ENCODE results near the gene CD300C.

The CD300C gene

GRCh38 chr17:74568106-74568873, 22.4 kb upstream of the CD300C start (continued):
- peak; percentile 8; the same call in 1 of the 2 replicates for TF ChIP-seq ZNF157 (tag by site-specific recombination; IDR thresholded peaks at IDR 0.05)

GRCh38 chr17:74567397-74567796, 21.5 kb upstream of the CD300C start, which contains the start of gene CD300H:
Gene CD300H, minus strand, starts transcription at chr17:74567509.
- H3K4me1 ChIP-seq (ENCODE audit: control insufficient read depth, insufficient read depth, low read length), result no peaks in the 10 kb centered on the region
- TF ChIP-seq YY1 (tag by site-specific recombination; IDR thresholded peaks at IDR 0.05), result no peak
- TF ChIP-seq, protein P1, sequence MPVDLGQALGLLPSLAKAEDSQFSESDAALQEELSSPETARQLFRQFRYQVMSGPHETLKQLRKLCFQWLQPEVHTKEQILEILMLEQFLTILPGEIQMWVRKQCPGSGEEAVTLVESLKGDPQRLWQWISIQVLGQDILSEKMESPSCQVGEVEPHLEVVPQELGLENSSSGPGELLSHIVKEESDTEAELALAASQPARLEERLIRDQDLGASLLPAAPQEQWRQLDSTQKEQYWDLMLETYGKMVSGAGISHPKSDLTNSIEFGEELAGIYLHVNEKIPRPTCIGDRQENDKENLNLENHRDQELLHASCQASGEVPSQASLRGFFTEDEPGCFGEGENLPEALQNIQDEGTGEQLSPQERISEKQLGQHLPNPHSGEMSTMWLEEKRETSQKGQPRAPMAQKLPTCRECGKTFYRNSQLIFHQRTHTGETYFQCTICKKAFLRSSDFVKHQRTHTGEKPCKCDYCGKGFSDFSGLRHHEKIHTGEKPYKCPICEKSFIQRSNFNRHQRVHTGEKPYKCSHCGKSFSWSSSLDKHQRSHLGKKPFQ (tag by site-specific recombination; IDR thresholded peaks at IDR 0.05), result no peak
- TF ChIP-seq ZNF514 (tag by site-specific recombination; IDR thresholded peaks at IDR 0.05), result no peak
- no peak for TF ChIP-seq ZNF221 (tag by site-specific recombination; IDR thresholded peaks at IDR 0.05; ENCODE audit: borderline replicate concordance)
- no peak for TF ChIP-seq CTCF (tag by site-specific recombination; IDR thresholded peaks at IDR 0.05)
- TF ChIP-seq, protein P2, sequence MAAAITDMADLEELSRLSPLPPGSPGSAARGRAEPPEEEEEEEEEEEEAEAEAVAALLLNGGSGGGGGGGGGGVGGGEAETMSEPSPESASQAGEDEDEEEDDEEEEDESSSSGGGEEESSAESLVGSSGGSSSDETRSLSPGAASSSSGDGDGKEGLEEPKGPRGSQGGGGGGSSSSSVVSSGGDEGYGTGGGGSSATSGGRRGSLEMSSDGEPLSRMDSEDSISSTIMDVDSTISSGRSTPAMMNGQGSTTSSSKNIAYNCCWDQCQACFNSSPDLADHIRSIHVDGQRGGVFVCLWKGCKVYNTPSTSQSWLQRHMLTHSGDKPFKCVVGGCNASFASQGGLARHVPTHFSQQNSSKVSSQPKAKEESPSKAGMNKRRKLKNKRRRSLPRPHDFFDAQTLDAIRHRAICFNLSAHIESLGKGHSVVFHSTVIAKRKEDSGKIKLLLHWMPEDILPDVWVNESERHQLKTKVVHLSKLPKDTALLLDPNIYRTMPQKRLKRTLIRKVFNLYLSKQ (tag by site-specific recombination; IDR thresholded peaks at IDR 0.05; ENCODE audit: borderline replicate concordance), result no peak
- TF ChIP-seq ZNF24 (tag by site-specific recombination; IDR thresholded peaks at IDR 0.05), result no peak
- no peak for TF ChIP-seq PRDM10 (tag by site-specific recombination; IDR thresholded peaks at IDR 0.05)
- TF ChIP-seq ZNF585B (tag by site-specific recombination; IDR thresholded peaks at IDR 0.05), result no peak
- no peaks in the 10 kb centered on the region for H3K9me3 ChIP-seq (ENCODE audit: control insufficient read depth, insufficient read depth, low read depth, low read length)
- H3K36me3 ChIP-seq (ENCODE audit: control insufficient read depth in 2 of 2, insufficient read depth in 1 of 2, low read length in 2 of 2), result no peaks in the 10 kb centered on the region
- H3K4me3 ChIP-seq (ENCODE audit: low read depth, low read length), result no peak within 1 kb of the TSS
- ChIA-PET POLR2A (no interaction called here), CTCF (interaction anchor here (0.6 to 3.3 kb wide), 13 partner anchors 10 to 323 kb away, joined by 3 to 43 read pairs (median 4); no protein-coding TSS in a partner anchor)
- H3K27ac ChIP-seq (ENCODE audit: extremely low read depth, low read depth, low read length), result no peak within 1 kb of the TSS

DNA sequence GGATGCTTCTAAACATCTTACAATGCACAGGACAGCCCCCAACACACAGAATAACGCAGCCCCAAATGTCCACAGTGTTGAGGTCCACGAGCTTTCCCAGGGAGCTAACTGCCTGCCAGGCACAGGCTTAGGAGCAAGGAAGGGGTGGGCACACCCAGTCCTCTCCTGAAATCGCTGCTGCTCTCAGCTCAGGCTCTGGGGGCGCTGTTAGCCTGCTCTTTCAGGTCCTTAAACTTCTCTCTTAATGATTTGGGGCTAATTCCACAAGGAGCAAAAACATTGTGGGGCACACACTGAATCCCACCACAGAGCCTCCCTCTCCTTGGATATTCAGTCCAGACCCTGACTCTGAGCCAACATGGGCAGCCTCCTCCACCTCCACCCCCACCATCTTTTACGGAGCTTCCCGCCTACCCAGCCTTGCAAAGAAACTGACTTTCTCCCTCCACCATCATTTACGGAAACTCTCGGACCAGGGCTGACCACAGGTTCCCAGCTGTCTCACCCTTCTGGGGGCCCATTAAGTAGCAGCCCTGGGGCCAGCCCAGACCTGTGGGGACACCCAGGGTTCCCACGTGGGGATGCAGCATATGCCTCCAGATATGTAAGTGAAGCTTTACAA, 20.3 kb upstream of the CD300C start:
- no peak overlapping the region for H3K27ac ChIP-seq (ENCODE audit: extremely low read depth, low read depth, low read length)
- H3K4me3 ChIP-seq (ENCODE audit: low read depth, low read length), result no peak overlapping the region
- ChIA-PET CTCF (interaction anchor here (0.6 to 3.3 kb wide), 41 partner anchors 8 to 635 kb away, joined by 3 to 43 read pairs (median 4); partner anchors contain the start of gene CD300LD), POLR2A (interaction anchor here (1.0 kb wide), 1 partner anchor 200 kb away, joined by 3 read pairs; no protein-coding TSS in a partner anchor)
- peak; percentile 67 for TF ChIP-seq ZFHX2 (tag by site-specific recombination; conservative IDR thresholded peaks at IDR 0.05)
- no peak for TF ChIP-seq ZNF280C (tag by site-specific recombination; IDR thresholded peaks at IDR 0.05)
- TF ChIP-seq CTCF (tag by site-specific recombination; IDR thresholded peaks at IDR 0.05), result peak; percentile 54
- TF ChIP-seq EGR2 (tag by site-specific recombination; IDR thresholded peaks at IDR 0.05; ENCODE audit: low read depth), result peak; percentile 75
- TF ChIP-seq ZNF10 (tag by site-specific recombination; IDR thresholded peaks at IDR 0.05), result no peak
- TF ChIP-seq ZSCAN23 (tag by site-specific recombination; IDR thresholded peaks at IDR 0.05), result no peak
- H3K4me1 ChIP-seq (ENCODE audit: control insufficient read depth, insufficient read depth, low read length), result no peaks in the 10 kb centered on the region
- no peaks in the 10 kb centered on the region for H3K9me3 ChIP-seq (ENCODE audit: control insufficient read depth, insufficient read depth, low read depth, low read length)
- no peaks in the 10 kb centered on the region for H3K36me3 ChIP-seq (ENCODE audit: control insufficient read depth in 2 of 2, insufficient read depth in 1 of 2, low read length in 2 of 2)
